ENCODE data around the gene CTNNA2.

DNA sequence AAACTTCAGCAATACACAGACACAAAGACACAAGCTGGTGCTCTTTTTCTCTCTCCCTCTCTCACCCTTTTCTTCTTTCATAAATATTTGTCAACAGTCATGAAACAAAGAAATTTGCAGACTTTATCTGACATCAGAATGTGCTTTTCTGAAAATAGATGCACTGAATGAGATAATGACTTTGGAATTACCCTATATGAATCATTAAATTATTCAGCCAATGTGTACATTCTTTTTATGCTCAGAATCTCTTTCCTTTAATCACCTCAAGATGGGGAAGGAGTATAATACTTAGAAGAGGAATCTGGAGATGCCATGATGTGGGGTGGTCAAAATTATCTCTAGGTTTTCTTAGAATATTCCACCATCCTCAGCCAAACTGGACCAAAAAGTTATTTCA is 501.8 kb downstream of the CTNNA2 start:
- TF ChIP-seq, protein P1, sequence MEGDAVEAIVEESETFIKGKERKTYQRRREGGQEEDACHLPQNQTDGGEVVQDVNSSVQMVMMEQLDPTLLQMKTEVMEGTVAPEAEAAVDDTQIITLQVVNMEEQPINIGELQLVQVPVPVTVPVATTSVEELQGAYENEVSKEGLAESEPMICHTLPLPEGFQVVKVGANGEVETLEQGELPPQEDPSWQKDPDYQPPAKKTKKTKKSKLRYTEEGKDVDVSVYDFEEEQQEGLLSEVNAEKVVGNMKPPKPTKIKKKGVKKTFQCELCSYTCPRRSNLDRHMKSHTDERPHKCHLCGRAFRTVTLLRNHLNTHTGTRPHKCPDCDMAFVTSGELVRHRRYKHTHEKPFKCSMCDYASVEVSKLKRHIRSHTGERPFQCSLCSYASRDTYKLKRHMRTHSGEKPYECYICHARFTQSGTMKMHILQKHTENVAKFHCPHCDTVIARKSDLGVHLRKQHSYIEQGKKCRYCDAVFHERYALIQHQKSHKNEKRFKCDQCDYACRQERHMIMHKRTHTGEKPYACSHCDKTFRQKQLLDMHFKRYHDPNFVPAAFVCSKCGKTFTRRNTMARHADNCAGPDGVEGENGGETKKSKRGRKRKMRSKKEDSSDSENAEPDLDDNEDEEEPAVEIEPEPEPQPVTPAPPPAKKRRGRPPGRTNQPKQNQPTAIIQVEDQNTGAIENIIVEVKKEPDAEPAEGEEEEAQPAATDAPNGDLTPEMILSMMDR (IDR thresholded peaks at IDR 0.05; ENCODE audit: borderline replicate concordance, extremely low read depth, low read length, poor library complexity, severe bottlenecking), result no peak
- no peak for TF ChIP-seq EZH2 (IDR thresholded peaks at IDR 0.05; ENCODE audit: borderline replicate concordance, low read depth, low read length, severe bottlenecking)
